Testis (tissue), 2 donors: Measurements from ENCODE around the gene R3HDM2.

Source experiments
- POLR2A ChIP-seq: fragments of 450-650 bp; IDR thresholded peaks from one replicate; pipeline ENCODE4 v1.6.1; 2017; ENCODE audit warnings: antibody characterized with exemption, mild to moderate bottlenecking, moderate library complexity
- TF ChIP-seq, protein P1 (sequence below), 3 experiments: fragments of 450-650 bp in 2 of 3; fragments of 200-600 bp in 1 of 3; sonication (generic) in 1 of 3; IDR thresholded peaks; one replicate each; pipeline ENCODE4 v1.5.1; 2016 to 2019; ENCODE audit warnings: antibody characterized with exemption in 3 of 3, mild to moderate bottlenecking in 2 of 3, moderate library complexity in 1 of 3

DNA sequence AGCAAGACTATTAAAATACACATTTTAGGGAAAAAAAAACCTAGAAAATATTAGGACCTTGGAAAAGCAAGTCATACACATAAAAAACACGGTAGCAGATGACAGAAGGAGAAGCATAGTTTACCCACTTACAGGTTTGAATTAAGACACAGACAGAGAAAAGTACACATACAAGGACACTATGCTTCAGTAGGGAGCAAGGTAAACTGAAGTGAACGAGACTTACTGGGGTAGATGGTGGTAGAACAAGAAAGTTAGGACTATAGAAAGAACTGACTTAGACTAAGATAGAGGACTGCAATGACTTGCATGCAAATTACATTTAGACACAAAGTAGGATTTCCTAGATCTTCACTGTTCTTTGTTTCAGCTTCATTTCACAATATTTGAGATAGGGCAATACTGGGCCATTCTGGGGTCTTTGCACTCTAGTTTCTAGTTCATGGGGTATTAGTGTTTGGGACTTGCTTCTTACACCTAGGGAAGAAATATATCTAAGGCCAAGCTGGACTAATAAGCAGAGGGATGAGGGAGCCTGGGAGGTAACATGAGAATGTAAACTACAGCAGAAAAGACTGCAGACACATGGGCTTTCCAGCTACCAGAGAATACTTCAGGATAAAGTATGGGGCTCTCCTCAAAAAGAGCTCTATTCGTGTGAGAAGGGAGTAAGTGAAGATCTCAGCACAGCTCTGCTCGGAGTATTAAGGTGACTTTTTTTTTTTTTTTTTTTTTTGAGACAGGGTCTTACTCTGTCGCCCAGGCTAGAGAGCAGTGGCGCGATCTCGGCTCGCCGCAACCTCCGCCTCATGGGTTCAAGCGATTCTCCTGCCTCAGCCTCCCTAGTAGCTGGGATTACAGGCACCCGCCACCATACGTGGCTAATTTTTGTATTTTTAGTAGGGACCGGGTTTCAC lies 152.1 kb downstream of the R3HDM2 start:
- TF ChIP-seq, protein P1, sequence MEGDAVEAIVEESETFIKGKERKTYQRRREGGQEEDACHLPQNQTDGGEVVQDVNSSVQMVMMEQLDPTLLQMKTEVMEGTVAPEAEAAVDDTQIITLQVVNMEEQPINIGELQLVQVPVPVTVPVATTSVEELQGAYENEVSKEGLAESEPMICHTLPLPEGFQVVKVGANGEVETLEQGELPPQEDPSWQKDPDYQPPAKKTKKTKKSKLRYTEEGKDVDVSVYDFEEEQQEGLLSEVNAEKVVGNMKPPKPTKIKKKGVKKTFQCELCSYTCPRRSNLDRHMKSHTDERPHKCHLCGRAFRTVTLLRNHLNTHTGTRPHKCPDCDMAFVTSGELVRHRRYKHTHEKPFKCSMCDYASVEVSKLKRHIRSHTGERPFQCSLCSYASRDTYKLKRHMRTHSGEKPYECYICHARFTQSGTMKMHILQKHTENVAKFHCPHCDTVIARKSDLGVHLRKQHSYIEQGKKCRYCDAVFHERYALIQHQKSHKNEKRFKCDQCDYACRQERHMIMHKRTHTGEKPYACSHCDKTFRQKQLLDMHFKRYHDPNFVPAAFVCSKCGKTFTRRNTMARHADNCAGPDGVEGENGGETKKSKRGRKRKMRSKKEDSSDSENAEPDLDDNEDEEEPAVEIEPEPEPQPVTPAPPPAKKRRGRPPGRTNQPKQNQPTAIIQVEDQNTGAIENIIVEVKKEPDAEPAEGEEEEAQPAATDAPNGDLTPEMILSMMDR (IDR thresholded peaks at IDR 0.05) = no peak
- TF ChIP-seq POLR2A = no peak
